Measurements from ENCODE around the gene PPFIA2. TPM values are rescaled to one million over a fixed set of nuclear protein-coding genes. Genes with fewer than 3 reads are reported as not detected.

Gene PPFIA2
- total RNA-seq, 4 donors from 2014 or later, result 1.5 to 4.3 (median 2.5) TPM

GRCh38 chr12:81670759-81671158 is 88.4 kb downstream of the PPFIA2 start:
- TF ChIP-seq CTCF (IDR thresholded peaks at IDR 0.05; ENCODE audit: low read depth), result no peak

GRCh38 chr12:81668475-81668874 is 90.7 kb downstream of the PPFIA2 start:
- no peak for TF ChIP-seq CTCF (IDR thresholded peaks at IDR 0.05; ENCODE audit: low read depth)

GRCh38 chr12:81644503-81644902 is 114.6 kb downstream of the PPFIA2 start:
- no peak for TF ChIP-seq CTCF (IDR thresholded peaks at IDR 0.05; ENCODE audit: low read depth)

GRCh38 chr12:81639196-81639595 is 120.0 kb downstream of the PPFIA2 start:
- no peak for TF ChIP-seq CTCF (IDR thresholded peaks at IDR 0.05; ENCODE audit: low read depth)

- no peak for TF ChIP-seq CTCF (IDR thresholded peaks at IDR 0.05; ENCODE audit: low read depth)
Measured at GRCh38 chr12:81633127-81633526, 126.0 kb downstream of the PPFIA2 start.

GRCh38 chr12:81627336-81628189 is 131.6 kb downstream of the PPFIA2 start:
- no peak for TF ChIP-seq CTCF (IDR thresholded peaks at IDR 0.05; ENCODE audit: low read depth)

GRCh38 chr12:81626406-81626805 is 132.7 kb downstream of the PPFIA2 start:
- no peak for TF ChIP-seq CTCF (IDR thresholded peaks at IDR 0.05; ENCODE audit: low read depth)

Measured in subcutaneous adipose tissue (tissue), 4 donors.